Activated CD4-positive, CD25-positive, alpha-beta regulatory T cell (primary cell): Measurements from ENCODE around the gene SLC6A18.

ENCODE experiments used
- DNase-seq, 4 experiments: peaks; one replicate each; lab custom pipeline; 2025; lab: John Stamatoyannopoulos, UW

The SLC6A18 gene, protein sequence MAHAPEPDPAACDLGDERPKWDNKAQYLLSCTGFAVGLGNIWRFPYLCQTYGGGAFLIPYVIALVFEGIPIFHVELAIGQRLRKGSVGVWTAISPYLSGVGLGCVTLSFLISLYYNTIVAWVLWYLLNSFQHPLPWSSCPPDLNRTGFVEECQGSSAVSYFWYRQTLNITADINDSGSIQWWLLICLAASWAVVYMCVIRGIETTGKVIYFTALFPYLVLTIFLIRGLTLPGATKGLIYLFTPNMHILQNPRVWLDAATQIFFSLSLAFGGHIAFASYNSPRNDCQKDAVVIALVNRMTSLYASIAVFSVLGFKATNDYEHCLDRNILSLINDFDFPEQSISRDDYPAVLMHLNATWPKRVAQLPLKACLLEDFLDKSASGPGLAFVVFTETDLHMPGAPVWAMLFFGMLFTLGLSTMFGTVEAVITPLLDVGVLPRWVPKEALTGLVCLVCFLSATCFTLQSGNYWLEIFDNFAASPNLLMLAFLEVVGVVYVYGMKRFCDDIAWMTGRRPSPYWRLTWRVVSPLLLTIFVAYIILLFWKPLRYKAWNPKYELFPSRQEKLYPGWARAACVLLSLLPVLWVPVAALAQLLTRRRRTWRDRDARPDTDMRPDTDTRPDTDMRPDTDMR

GRCh38 chr5:1225081-1225480 is at the start of gene SLC6A18:
SLC6A18 (plus strand) TSS chr5:1225381; CDS start chr5:1225478, 97 bp downstream.
- DNase-seq: no peak

DNA sequence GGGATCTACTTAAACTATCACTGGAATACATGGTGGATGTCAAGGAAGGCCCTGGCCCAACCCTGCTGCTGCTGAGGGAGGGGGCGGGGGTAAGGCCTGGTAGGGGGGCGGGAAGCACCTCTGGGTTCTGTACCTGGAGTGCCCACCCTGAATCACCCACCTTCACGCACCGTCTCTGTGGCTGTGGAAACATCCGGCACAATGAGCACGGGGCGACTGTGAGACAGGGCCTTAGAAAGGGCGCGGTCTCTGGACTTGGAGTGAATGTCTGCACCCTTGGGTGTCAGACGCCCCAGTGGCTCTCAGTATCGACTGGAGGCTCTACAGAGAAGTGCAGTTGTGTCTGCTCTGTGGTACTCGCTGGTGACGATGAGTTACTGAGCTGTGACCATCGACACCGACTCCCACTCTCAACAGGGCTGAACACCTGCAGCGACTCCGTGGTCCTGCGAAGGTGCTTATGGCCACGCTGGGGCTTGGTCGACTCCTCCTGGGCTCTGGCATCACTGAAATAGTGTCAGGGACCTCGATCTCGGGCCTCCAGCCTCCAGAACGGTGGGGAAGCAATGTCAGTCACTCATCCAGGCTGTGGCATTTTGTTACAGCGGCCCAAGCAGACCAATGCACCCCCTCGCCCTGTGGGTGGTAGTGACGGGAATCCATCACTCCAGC is 49.2 kb upstream of the SLC6A18 start:
- DNase-seq: no peak

DNA sequence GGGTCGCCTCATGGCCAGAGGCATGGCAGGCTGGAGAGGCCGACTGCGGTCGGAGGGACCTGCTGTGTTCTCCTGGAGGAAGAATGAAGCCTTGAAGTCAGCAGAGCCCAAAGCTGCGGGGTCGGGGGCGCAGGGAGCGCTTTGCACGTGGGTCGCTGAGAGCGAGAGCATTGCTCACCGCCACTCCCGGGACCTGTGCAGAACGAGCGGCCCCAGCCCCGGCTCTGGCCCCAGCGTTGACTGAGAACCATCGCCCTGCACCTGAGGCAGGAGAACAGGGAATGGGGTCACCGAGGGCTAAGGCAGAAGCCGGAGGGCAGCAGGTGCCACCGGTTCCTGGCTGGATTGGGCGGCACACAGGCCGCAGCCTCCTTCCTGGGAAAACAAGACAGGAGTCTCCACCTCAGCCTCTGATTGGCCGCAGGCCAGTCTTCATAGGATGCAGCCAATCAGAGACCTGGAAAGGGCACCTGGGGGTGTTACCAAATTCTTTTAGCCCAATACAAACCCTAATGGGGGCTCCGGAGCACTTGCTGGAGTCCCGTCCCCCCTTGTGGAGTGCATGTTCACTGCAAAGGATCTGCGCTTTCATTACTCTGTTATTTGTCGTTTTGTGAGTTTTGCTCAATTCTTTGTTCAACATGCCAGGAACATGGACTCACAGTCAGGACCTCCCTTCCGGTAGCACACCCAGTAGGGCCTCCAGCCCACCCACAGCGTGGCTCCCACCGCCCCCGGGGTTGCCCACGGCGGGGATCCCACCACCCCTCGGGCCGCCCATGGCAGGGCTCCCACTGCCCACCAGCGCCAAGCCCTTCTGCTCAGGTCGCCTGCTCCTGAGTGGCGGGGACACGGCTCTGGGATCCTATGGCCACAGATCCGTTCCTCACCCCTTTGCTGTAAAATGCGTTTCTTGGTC is 48.4 kb upstream of the SLC6A18 start:
- no peak for DNase-seq

DNA sequence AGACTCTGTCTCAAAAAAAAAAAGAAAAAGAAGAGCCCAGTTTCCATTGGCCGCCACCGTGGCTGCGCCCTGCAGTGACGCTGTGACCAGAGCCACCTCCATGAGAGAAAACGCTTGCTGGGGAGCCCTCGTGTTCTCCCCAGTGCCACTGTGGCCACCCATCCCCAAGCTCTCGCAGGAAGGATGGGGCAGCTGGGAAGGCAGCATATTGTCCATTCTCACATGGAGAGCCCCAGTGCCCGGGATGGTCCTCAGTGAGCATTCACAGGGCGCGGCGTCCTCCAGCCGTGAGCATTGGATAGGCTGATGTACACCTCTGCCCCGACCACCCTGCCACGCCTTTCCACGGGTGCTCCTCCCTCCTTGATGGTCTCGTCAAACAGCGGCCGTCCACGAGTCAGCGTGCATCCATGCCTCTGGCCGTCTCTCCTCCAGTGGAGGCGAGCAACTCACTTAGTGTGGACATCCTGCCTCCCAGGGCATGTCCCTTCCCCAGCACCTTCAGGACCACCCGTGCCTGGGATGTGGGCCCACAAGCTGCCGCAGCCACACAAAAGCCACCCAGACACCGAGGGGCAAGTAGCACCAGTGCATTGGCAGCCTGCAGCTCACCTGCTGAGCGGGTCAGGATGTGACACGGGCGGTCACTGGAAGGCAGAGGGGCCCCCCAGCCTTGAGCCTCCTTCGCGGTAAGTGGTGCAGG is 47.2 kb upstream of the SLC6A18 start:
- no peak for DNase-seq

DNA sequence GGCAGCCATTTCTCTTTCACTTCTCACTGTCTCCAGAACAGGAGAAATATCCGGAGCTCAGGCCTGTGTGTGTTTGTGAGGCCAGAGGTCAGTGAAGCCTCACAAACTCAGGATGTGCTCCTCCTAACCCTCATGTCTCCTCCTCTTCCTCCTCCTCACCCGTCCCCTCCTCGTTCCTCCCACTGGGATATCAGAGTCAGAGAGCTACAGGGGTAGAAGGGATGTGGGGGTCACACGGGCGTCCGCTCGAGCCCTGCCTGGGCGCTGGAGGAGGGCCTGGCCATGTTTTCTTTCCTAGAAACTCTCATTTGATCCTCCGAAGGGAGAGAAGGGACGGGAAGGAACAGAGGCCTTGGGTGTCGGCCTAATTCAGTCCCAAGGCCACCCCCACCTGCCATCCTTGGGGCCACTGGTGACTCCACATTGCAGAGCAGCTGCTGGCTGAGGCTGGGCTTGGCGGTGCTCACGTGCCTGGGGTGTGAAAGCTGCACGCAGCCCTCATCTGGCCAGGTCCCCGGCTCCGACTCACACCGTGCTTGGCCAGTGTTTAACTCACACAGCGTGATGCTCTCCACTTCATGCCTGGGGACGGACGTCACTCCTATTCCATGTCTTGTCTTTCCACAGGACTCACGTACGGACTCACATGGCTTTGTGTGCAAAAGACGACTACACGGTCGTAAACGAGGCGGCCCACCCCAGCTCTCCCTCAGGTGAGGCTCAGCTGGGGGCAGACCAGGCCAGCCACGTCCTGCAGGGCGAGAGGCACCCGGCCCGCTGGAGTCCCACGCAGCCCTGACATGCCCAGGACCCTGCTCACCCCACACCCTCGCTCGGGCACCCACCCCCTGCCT is 46.4 kb upstream of the SLC6A18 start:
- no peak for DNase-seq

GRCh38 chr5:1179383-1179715 is 45.8 kb upstream of the SLC6A18 start:
- no peak for DNase-seq

GRCh38 chr5:1180096-1180495 is 45.1 kb upstream of the SLC6A18 start:
- DNase-seq: no peak

GRCh38 chr5:1180841-1181271 is 44.3 kb upstream of the SLC6A18 start:
- no peak for DNase-seq

DNA sequence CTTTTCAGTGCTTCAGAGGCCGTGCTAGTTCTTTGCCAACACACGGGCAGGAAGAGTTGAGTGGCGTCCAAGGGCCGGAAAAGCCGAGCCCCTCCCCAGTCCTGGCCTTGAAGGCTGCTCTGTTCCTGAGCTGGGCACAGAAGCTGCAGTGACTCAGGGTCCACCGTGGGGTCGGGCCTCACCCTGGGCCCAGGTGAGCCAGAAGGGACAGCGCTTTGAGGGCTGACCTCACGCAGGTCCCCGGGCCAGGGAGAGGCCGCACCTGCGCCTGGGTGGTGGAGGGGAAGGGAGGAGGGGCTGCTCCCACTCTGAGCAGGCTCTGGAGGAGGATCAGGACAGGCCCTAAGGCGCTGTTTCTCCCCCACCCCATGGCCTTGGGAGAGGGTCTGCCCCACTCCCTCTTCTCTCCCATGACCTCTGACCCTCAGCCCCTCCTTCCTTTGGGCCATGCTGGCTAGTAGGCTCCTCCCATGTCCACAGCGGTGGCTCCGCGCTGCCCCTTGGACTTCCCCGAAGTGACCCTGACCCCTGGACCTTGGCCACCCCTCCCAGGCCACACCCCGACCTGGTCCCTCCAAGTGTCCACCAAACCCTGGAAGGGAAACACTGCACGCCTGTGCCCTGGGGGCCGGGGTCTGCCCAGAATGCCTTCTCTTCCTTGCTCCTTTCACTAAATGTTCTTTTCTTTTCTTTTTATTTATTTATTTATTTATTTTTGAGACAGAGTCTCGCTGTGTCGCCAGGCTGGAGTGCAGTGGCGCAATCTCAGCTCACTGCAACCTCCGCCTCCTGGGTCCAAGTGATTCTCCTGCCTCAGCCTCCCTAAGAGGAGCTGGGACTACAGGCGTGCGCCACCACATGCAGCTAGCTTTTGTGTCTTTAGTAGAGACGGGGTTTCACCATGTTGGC is 43.5 kb upstream of the SLC6A18 start:
- DNase-seq: no peak

GRCh38 chr5:1182360-1182632 is 42.9 kb upstream of the SLC6A18 start:
- DNase-seq: no peak

DNA sequence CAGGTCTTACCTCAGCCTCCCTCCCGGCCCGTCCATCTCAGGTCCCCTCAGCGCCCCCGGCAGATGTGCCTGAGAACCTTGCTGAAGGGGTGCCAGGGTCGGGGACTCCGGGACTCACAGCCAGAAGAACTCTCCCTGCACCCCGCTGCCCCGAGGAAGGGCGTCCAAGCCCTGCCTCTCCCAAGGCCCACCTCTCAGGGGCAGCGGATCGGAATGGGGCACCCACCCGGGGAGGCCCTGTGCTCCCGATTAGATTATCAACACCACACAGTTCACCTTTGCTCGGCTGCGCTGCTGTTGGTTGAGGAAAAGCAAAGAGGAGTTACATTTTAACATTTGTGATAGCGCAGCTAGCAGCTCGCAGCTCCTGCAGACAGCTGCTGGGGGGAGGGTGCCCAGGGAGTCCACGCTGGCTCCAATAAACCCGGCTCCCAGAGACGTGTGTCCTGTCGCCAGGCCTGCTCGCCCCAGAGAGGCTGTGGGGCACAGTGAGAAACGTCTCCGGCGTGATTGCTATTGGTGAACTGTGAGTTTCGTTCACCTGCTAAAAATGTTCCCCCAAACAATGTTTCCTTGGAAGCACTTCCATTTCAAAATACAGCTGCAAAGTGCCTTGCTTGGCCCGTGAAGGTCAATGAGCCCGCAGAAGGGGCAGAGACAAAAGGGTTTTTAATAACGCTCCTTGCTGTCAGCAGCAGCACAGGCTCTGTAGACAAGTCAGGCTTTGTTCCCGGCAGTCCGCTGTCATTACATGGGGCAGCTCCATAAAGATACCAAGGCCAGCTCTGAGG is 42.4 kb upstream of the SLC6A18 start:
- DNase-seq: no peak

DNA sequence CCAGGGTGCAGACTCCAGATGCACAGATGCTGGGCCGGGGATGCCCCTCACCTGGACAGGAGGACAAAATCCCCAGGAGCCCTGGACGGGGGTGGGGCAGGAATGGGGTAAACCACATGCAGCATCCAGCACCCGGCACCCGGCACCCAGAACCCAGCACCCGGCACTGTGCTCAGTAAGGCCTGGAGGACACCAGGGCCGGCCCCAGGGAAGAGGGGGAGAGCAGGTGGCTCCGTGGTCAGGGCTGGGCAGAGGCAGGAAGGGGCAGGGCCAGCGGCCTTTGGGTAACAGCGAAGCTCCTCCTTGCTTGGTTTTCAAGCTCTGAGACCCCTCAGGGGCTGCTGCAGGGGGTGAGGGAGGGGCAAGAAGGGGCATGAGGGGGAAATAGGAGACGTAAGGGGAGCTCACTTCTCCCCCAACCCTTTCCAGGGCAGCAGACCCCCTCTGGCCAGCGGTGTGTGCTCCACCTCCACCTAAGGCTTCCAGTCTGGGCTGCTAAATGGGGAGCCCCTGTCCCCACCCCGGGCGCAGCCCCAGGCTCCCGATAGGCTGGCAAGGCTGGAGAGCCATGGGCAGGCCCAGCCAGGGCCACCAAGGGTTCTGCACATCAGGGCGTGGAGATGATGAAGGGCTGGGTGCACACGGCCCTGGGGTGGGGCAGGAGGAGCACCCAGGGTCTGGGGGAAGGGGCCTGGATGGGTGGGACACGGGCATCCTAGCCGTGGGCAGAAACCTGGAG is 41.6 kb upstream of the SLC6A18 start:
- DNase-seq: no peak

DNA sequence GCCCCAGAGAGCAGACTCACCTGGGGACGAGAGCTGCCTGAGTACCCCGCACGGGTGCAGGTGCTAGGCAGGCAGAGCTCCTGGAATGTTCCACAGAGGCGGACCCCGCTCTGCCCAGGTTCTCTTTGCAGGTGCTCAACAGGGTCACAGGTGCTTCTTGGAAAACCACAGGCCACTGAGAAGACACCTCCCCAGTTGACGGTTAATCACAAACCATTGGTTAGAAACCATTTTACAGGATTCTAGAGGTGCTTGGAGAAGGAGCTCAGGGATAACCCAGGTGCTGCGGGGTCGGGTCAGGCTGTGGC is 41.1 kb upstream of the SLC6A18 start:
- DNase-seq: no peak

GRCh38 chr5:1184481-1184880 is 40.7 kb upstream of the SLC6A18 start:
- no peak for DNase-seq

GRCh38 chr5:1185038-1185627 is 40.0 kb upstream of the SLC6A18 start:
- no peak for DNase-seq

GRCh38 chr5:1185629-1186350 is 39.4 kb upstream of the SLC6A18 start:
- DNase-seq: no peak
